H1 (cell line): ENCODE measurements around the gene CAPN10. TPM values are rescaled to one million over a fixed set of nuclear protein-coding genes. Genes with fewer than 3 reads are reported as not detected.

Source experiments
- CTCF ChIA-PET: fragments of 300-600 bp; sonication (Branson Sonifier 250); formaldehyde crosslinking; loops from one replicate; lab custom pipeline; 2021; ENCODE audit not compliant: partially characterized antibody; lab: Charles Lee
- POLR2A ChIA-PET: fragments of 300-600 bp; sonication (Branson Sonifier 250); formaldehyde crosslinking; loops from one replicate; lab custom pipeline; 2021; ENCODE audit warnings: inconsistent platforms; ENCODE audit not compliant: partially characterized antibody; lab: Charles Lee
- DNase-seq, 2 experiments: peaks; one replicate each; pipeline versions ENCODE4 v3.0.0 to v3.0.0-alpha.2; 2010 to 2022; ENCODE audit warnings: low spot score in 2 of 2, low read depth in 1 of 2, mixed read lengths in 1 of 2
- FAIRE-seq: peaks from 2 replicates; lab custom pipeline; 2011; peaks lifted over from hg19 to GRCh38; lab: Jason Lieb, UNC
- H2AFZ ChIP-seq: 2 replicates; pipeline ENCODE4 v1.8.1; 2012; ENCODE audit warnings: low read length, inconsistent platforms
- H2AK5ac ChIP-seq: 2 replicates; pipeline ENCODE4 v1.6.1; 2013; ENCODE audit warnings: low read depth, low read length
- H2BK120ac ChIP-seq: replicated peaks from 2 replicates; pipeline ENCODE3; 2013; ENCODE audit warnings: low read depth, low read length, inconsistent platforms
- H2BK12ac ChIP-seq: 2 replicates; pipeline ENCODE4 v1.6.1; 2013; ENCODE audit warnings: low read depth, low read length
- H2BK15ac ChIP-seq: 2 replicates; pipeline ENCODE4 v1.6.1; 2013; ENCODE audit warnings: low read length
- H2BK20ac ChIP-seq: 2 replicates; pipeline ENCODE4 v1.6.1; 2013; ENCODE audit warnings: low read length
- H2BK5ac ChIP-seq: 2 replicates; pipeline ENCODE4 v1.6.1; 2013; ENCODE audit warnings: low read depth, low read length
- H3K14ac ChIP-seq: 2 replicates; pipeline ENCODE4 v1.6.1; 2013; ENCODE audit warnings: inconsistent platforms; ENCODE audit not compliant: insufficient read length
- H3K18ac ChIP-seq: 2 replicates; pipeline ENCODE4 v1.6.1; 2013; ENCODE audit warnings: low read length; ENCODE audit errors: extremely low read depth
- H3K23ac ChIP-seq: 2 replicates; pipeline ENCODE4 v1.6.1; 2013; ENCODE audit warnings: inconsistent platforms; ENCODE audit not compliant: insufficient read length
- H3K23me2 ChIP-seq: 2 replicates; pipeline ENCODE4 v1.6.1; 2013; ENCODE audit warnings: low read depth, low read length
- H3K27ac ChIP-seq: 2 replicates; pipeline ENCODE4 v1.6.1; 2011; ENCODE audit warnings: low read depth, low read length, inconsistent platforms
- H3K27me3 ChIP-seq, 4 experiments: replicated peaks in 1 of 4; 1 replicate in 1 of 4; 2 replicates in 3 of 4; pipeline versions ENCODE4 v1.6.1 to v1.8.1; 2011 to 2013; ENCODE audit warnings: low read length in 3 of 4, mild to moderate bottlenecking in 3 of 4, inconsistent platforms in 2 of 4, mixed read lengths in 2 of 4, moderate library complexity in 1 of 4; ENCODE audit not compliant: control insufficient read depth in 3 of 4, insufficient read depth in 3 of 4; ENCODE audit errors: extremely low read depth in 1 of 4
- H3K36me3 ChIP-seq, 4 experiments: 2 replicates each; pipeline versions ENCODE4 v1.6.1 to v1.8.1; 2011 to 2013; ENCODE audit warnings: mild to moderate bottlenecking in 4 of 4, low read length in 3 of 4, moderate library complexity in 2 of 4, control low read depth in 1 of 4, inconsistent platforms in 1 of 4; ENCODE audit not compliant: insufficient read depth in 4 of 4, control insufficient read depth in 2 of 4
- H3K4ac ChIP-seq: replicated peaks from 2 replicates; pipeline ENCODE3; 2013; ENCODE audit warnings: low read length, low read depth, mixed read lengths, inconsistent platforms; ENCODE audit not compliant: insufficient read length
- H3K4me1 ChIP-seq, 4 experiments: replicated peaks in 1 of 4; 1 replicate in 1 of 4; 2 replicates in 3 of 4; pipeline versions ENCODE4 v1.6.1 to v1.8.1; 2011 to 2013; ENCODE audit warnings: low read length in 3 of 4, inconsistent platforms in 2 of 4, mixed read lengths in 1 of 4; ENCODE audit not compliant: insufficient read depth in 4 of 4, control insufficient read depth in 3 of 4
- H3K4me2 ChIP-seq, 2 experiments: 2 replicates each; pipeline versions ENCODE4 v1.6.1 to v1.8.1; 2011 to 2013; ENCODE audit warnings: low read depth in 2 of 2, low read length in 2 of 2, control low read depth in 1 of 2, inconsistent platforms in 1 of 2, mild to moderate bottlenecking in 1 of 2; ENCODE audit not compliant: insufficient read depth in 1 of 2
- H3K4me3 ChIP-seq, 4 experiments: fragments of 200-600, 300-600 bp in 1 of 4; sonication (generic), shearing (Covaris generic), sonication (Bioruptor Twin) in 1 of 4; 2 replicates each; pipeline versions ENCODE4 v1.5.1 to v1.8.1; 2011 to 2016; ENCODE audit warnings: low read length in 4 of 4, low read depth in 3 of 4, control low read depth in 2 of 4, inconsistent platforms in 2 of 4, mild to moderate bottlenecking in 2 of 4, mixed read lengths in 1 of 4, moderate library complexity in 1 of 4; ENCODE audit not compliant: insufficient read depth in 2 of 4; ENCODE audit errors: extremely low read depth in 1 of 4
- H3K56ac ChIP-seq: replicated peaks from 2 replicates; pipeline ENCODE3; 2013; ENCODE audit warnings: low read depth, mild to moderate bottlenecking, mixed read lengths, low read length, inconsistent platforms; ENCODE audit not compliant: insufficient read length
- H3K79me1 ChIP-seq: 2 replicates; pipeline ENCODE4 v1.6.1; 2013; ENCODE audit warnings: low read depth, low read length, control low read depth
- H3K79me2 ChIP-seq, 2 experiments: 2 replicates each; pipeline versions ENCODE4 v1.6.1 to v1.8.1; 2012 to 2013; ENCODE audit warnings: low read length in 2 of 2, mild to moderate bottlenecking in 2 of 2, inconsistent platforms in 1 of 2; ENCODE audit not compliant: insufficient read depth in 2 of 2, control insufficient read depth in 1 of 2
- H3K9ac ChIP-seq, 4 experiments: replicated peaks in 1 of 4; 1 replicate in 1 of 4; 2 replicates in 3 of 4; pipeline versions ENCODE4 v1.6.1 to v1.8.1; 2011 to 2013; ENCODE audit warnings: low read depth in 3 of 4, low read length in 3 of 4, control low read depth in 2 of 4, mild to moderate bottlenecking in 2 of 4, moderate library complexity in 2 of 4, inconsistent platforms in 1 of 4; ENCODE audit errors: extremely low read depth in 1 of 4
- H3K9me3 ChIP-seq, 2 experiments: 2 replicates each; pipeline versions ENCODE4 v1.6.1 to v1.8.1; 2012 to 2013; ENCODE audit warnings: mild to moderate bottlenecking in 2 of 2, moderate library complexity in 2 of 2, control low read depth in 1 of 2, inconsistent platforms in 1 of 2, low read depth in 1 of 2, low read length in 1 of 2, mixed read lengths in 1 of 2; ENCODE audit not compliant: insufficient read depth in 2 of 2
- H4K20me1 ChIP-seq, 2 experiments: replicated peaks in 1 of 2; 2 replicates each; pipeline versions ENCODE3 to v1.8.1; 2011 to 2013; ENCODE audit warnings: inconsistent platforms in 2 of 2, low read length in 2 of 2, mild to moderate bottlenecking in 1 of 2; ENCODE audit not compliant: insufficient read depth in 2 of 2, control insufficient read depth in 1 of 2
- H4K5ac ChIP-seq: 2 replicates; pipeline ENCODE4 v1.6.1; 2013; ENCODE audit warnings: low read length, low read depth, mixed read lengths, inconsistent platforms; ENCODE audit not compliant: insufficient read length
- H4K8ac ChIP-seq: 2 replicates; pipeline ENCODE4 v1.8.0; 2013; ENCODE audit warnings: mild to moderate bottlenecking, moderate library complexity, low read length, inconsistent platforms; ENCODE audit not compliant: insufficient read depth; ENCODE audit errors: extremely low read depth
- H4K91ac ChIP-seq: replicated peaks from 2 replicates; pipeline ENCODE3; 2013; ENCODE audit warnings: low read length, mixed read lengths, inconsistent platforms; ENCODE audit not compliant: insufficient read length
- CREB1 ChIP-seq: IDR thresholded peaks from 2 replicates; pipeline ENCODE4 v1.6.1; 2012; ENCODE audit warnings: inconsistent platforms
- WGBS, 2 experiments: shearing (Covaris generic) in 1 of 2; methylation state at CpG; one replicate each; pipeline versions ENCODE4 v1.1.6 to v1.1.7; 2013 to 2015; ENCODE audit warnings: low lambda C conversion rate in 2 of 2, mixed read lengths in 2 of 2, inconsistent platforms in 1 of 2, low coverage in 1 of 2, missing lambda C conversion rate in 1 of 2; ENCODE audit not compliant: insufficient replicate concordance in 2 of 2, insufficient coverage in 1 of 2, insufficient read length in 1 of 2; ENCODE audit errors: extremely low coverage in 1 of 2, missing lambda C conversion rate in 1 of 2; 5-methylcytosine and 5-hydroxymethylcytosine counted together
- polyA plus RNA-seq, 7 experiments: library from polyadenylated mRNA; depleted of rRNA in 3 of 7; stranded (reverse) in 5 of 7; unstranded in 2 of 7; fragments of >200 nt in 5 of 7; fragments of 200-250 nt in 2 of 7; gene quantifications; 1 replicate in 5 of 7; 2 replicates in 1 of 7; 4 replicates in 1 of 7; pipeline versions ENCODE4 v1.2.1 to v1.2.3, GENCODE V29; 2011 to 2013; ENCODE audit warnings: missing spikeins in 2 of 7, mixed read lengths in 2 of 7
- total RNA-seq: library from RNA; stranded (reverse); fragmentation: NEBNext Ultra II Directional; extraction: Animal tissue kit (Norgen Biotek cat#: 25700); gene quantifications from 2 replicates; pipeline ENCODE4 v1.2.1, GENCODE V29; 2021

CAPN10 gene
- total and polyA plus RNA-seq, 2 of the 8 experiments (the other 6 are each of a cell fraction or from before 2014, with no cell fraction given): 30.7 to 39.8 TPM

DNA sequence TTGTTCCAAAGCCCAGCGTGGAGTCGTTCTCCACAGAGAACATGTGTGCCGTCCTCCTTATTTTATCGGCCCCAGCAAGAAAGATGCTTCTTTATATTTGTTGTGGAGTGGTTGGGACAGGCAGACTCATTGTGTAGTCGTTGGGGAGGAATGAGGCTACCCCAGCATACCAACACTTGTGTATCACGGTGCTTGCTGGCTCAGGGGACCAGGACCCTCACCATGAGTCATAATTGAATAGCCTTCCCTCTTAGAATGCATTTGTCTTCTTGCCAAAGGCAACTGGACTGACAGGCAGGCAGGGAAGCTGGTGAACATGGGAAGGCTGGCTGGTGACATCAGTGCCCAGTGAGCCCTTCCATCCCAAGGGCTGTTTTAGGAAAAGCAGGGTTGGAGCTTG, 4.7 kb downstream of the CAPN10 start:
- no peak overlapping the region for H3K9ac ChIP-seq
- TF ChIP-seq CREB1: no peak
- TF ChIP-seq, all 59 proteins: peak for 0
- Histone ChIP-seq H3K36me3 (peaks cover 0 to 8% (median 6%) of the 10 kb centered on the region in 4 experiments; a peak in 4 of 8 replicates), H3K23ac (no peak overlapping the region), H4K91ac (no peak overlapping the region), H3K4ac (no peak overlapping the region), H3K79me1 (peaks cover 17% of the 10 kb centered on the region), H3K56ac (no peak overlapping the region), H4K20me1 (peaks cover 3 to 31% of the 10 kb centered on the region in 2 experiments), H3K27me3 (no peaks in the 10 kb centered on the region), H2BK5ac (no peak overlapping the region), H3K23me2 (peaks cover 7% of the 10 kb centered on the region; the same call in 1 of the 2 replicates), H2AFZ (no peak overlapping the region), H2BK12ac (no peak overlapping the region), H3K9me3 (no peaks in the 10 kb centered on the region), H3K4me1 (peaks cover 0 to 8% (median 7%) of the 10 kb centered on the region in 4 experiments; a peak in 5 of 7 replicates), H3K4me2 (no peak overlapping the region), H3K14ac (no peak overlapping the region), H3K18ac (no peak overlapping the region), H2AK5ac (no peak overlapping the region), H4K8ac (no peak overlapping the region), H2BK20ac (no peak overlapping the region), H3K4me3 (no peak overlapping the region), H2BK120ac (no peak overlapping the region), H3K79me2 (peaks cover 4 to 29% of the 10 kb centered on the region in 2 experiments; a peak in 3 of 4 replicates), H2BK15ac (no peak overlapping the region), H3K27ac (no peak overlapping the region), H4K5ac (no peak overlapping the region)
- WGBS, 2 experiments: 92% methylated on average over 6 of the region's 6 CpGs; no CpG with 5 or more reads in 1 of the 2 experiments
- no peak for DNase-seq
- no peak for FAIRE-seq
- ChIA-PET POLR2A (no interaction called here), CTCF (interaction anchor here (1.4 kb wide), 1 partner anchor 13 kb away, joined by 3 read pairs; no protein-coding TSS in a partner anchor)
